ENCODE measurements around the gene LTBP4.

DNA sequence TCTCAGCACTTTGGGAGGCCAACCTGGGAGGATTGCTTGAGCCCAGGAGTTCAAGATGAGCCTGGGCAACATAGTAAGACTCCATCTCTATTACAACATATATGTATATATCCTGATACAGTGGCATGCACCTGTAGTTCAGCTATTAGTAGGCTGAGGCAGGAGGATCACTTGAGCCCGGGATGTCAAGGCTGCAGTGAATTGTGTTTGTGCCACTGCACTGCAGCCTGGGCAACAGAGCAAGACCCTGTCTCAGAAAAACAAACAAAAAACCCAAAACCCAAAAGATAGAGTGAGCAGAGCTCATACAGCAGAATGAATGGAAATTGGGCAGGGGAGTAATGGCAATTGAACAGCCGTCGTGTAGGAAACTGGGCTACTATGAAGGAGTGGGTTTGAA, 41.8 kb upstream of the LTBP4 start:
- no peak for TF ChIP-seq POLR2A (IDR thresholded peaks at IDR 0.05; ENCODE audit: low read depth, low read length)
- TF ChIP-seq, protein P1, sequence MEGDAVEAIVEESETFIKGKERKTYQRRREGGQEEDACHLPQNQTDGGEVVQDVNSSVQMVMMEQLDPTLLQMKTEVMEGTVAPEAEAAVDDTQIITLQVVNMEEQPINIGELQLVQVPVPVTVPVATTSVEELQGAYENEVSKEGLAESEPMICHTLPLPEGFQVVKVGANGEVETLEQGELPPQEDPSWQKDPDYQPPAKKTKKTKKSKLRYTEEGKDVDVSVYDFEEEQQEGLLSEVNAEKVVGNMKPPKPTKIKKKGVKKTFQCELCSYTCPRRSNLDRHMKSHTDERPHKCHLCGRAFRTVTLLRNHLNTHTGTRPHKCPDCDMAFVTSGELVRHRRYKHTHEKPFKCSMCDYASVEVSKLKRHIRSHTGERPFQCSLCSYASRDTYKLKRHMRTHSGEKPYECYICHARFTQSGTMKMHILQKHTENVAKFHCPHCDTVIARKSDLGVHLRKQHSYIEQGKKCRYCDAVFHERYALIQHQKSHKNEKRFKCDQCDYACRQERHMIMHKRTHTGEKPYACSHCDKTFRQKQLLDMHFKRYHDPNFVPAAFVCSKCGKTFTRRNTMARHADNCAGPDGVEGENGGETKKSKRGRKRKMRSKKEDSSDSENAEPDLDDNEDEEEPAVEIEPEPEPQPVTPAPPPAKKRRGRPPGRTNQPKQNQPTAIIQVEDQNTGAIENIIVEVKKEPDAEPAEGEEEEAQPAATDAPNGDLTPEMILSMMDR (IDR thresholded peaks at IDR 0.05; ENCODE audit: extremely low read depth in 1 of 2, insufficient read depth in 1 of 2, low read depth in 1 of 2, low read length in 2 of 2): no peak
- no peak for TF ChIP-seq EZH2 (IDR thresholded peaks at IDR 0.05; ENCODE audit: borderline replicate concordance, low read depth, low read length, severe bottlenecking)
- no peak for TF ChIP-seq MYC (IDR thresholded peaks at IDR 0.05; ENCODE audit: low read depth, low read length)
- TF ChIP-seq, protein P2, sequence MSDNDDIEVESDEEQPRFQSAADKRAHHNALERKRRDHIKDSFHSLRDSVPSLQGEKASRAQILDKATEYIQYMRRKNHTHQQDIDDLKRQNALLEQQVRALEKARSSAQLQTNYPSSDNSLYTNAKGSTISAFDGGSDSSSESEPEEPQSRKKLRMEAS (IDR thresholded peaks at IDR 0.05; ENCODE audit: insufficient read depth, insufficient read length): no peak
- no peak for TF ChIP-seq POLR2AphosphoS5 (IDR thresholded peaks at IDR 0.05; ENCODE audit: insufficient read depth, low read depth, low read length)
- TF ChIP-seq JUN (IDR thresholded peaks at IDR 0.05; ENCODE audit: borderline replicate concordance, insufficient read depth, insufficient read length, low read depth): no peak
- TF ChIP-seq FOS (IDR thresholded peaks at IDR 0.05; ENCODE audit: borderline replicate concordance, insufficient read depth, low read length): no peak
- TF ChIP-seq GATA2 (IDR thresholded peaks at IDR 0.05; ENCODE audit: insufficient read depth, insufficient read length, low read depth, low read length): no peak

Data from endothelial cell of umbilical vein (primary cell).